GM12891 (cell line): ENCODE data around the gene GNAQ.

Source experiments
- DNase-seq: peaks from one replicate; pipeline ENCODE4 v3.0.0; 2011; ENCODE audit warnings: low spot score; ENCODE audit not compliant: insufficient read length
- FAIRE-seq: peaks from 2 replicates; lab custom pipeline; 2011; peaks lifted over from hg19 to GRCh38; lab: Jason Lieb, UNC
- PAX5 ChIP-seq: IDR thresholded peaks from 2 replicates; pipeline ENCODE4 v1.6.1; 2011; ENCODE audit warnings: low read length, moderate library complexity, mild to moderate bottlenecking; ENCODE audit not compliant: insufficient read depth, severe bottlenecking
- POLR2A ChIP-seq: IDR thresholded peaks from 2 replicates; pipeline ENCODE4 v1.6.1; 2011; ENCODE audit warnings: low read depth, low read length, control low read depth
- POLR2AphosphoS5 ChIP-seq: IDR thresholded peaks from 2 replicates; pipeline ENCODE4 v1.6.1; 2011; ENCODE audit warnings: low read depth, low read length, control low read depth
- POU2F2 ChIP-seq: IDR thresholded peaks from 2 replicates; pipeline ENCODE4 v1.6.1; 2011; ENCODE audit warnings: low read depth, mild to moderate bottlenecking, control low read depth, low read length, moderate library complexity
- SPI1 ChIP-seq: IDR thresholded peaks from 2 replicates; pipeline ENCODE4 v1.6.1; 2011; ENCODE audit warnings: low read depth, low read length, control low read depth
- TAF1 ChIP-seq: IDR thresholded peaks from 2 replicates; pipeline ENCODE4 v1.6.1; 2011; ENCODE audit warnings: low read depth, low read length, control low read depth

Gene GNAQ

GRCh38 chr9:77906991-77907390 lies 124.6 kb downstream of the GNAQ start:
- TF ChIP-seq POLR2A (no peak), PAX5 (no peak), SPI1 (no peak), POLR2AphosphoS5 (no peak), TAF1 (no peak)
- no peak for FAIRE-seq
- no peak for DNase-seq

DNA sequence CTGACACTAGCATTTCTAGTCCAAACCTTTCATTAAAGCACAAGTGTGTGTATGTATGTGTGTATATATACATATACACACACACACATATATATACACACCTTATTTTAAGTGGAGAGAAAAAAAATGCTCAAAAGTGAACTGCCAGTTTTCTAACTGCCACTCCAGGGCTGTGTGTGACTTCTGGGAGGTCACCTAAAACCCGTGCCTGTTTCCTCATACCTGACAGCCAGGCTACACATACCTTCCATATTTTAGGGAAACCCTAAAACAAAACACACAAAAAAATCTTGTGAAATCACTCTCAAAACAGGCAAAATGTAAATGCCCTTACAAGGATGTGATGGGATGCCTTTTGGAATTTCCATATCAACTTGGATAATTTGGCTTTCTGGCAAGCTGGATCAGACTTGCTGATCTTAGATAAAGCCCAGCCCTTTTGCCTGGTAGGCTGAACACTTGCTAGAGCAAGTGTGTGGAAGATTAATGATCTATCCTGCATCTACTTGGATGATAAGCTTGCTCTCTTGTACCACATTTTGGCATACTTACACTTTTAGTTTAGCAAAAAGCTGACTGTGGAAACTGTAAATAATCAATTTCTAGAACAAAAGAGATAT lies 127.8 kb downstream of the GNAQ start:
- TF ChIP-seq POLR2AphosphoS5 (no peak), SPI1 (no peak), PAX5 (no peak), POLR2A (no peak), POU2F2 (no peak), TAF1 (no peak)
- DNase-seq (no peak), FAIRE-seq (no peak)

GRCh38 chr9:77901771-77902170 lies 129.8 kb downstream of the GNAQ start:
- FAIRE-seq = no peak
- DNase-seq = no peak
- no peak for TF ChIP-seq TAF1
- TF ChIP-seq PAX5 = no peak
- no peak for TF ChIP-seq POU2F2
- no peak for TF ChIP-seq POLR2A
- TF ChIP-seq SPI1 = no peak
- no peak for TF ChIP-seq POLR2AphosphoS5

- no peak for DNase-seq
- no peak for TF ChIP-seq POLR2AphosphoS5
- no peak for TF ChIP-seq POU2F2
- no peak for TF ChIP-seq PAX5
- TF ChIP-seq TAF1 = no peak
- no peak for TF ChIP-seq POLR2A
- no peak for TF ChIP-seq SPI1
- no peak for FAIRE-seq
Measured at GRCh38 chr9:77901018-77901417, 130.6 kb downstream of the GNAQ start.

- DNase-seq (no peak), FAIRE-seq (no peak)
- TF ChIP-seq PAX5 (no peak), POLR2A (no peak), POU2F2 (no peak), SPI1 (no peak), TAF1 (no peak)
Measured at GRCh38 chr9:77899679-77900354, 131.8 kb downstream of the GNAQ start.

DNA sequence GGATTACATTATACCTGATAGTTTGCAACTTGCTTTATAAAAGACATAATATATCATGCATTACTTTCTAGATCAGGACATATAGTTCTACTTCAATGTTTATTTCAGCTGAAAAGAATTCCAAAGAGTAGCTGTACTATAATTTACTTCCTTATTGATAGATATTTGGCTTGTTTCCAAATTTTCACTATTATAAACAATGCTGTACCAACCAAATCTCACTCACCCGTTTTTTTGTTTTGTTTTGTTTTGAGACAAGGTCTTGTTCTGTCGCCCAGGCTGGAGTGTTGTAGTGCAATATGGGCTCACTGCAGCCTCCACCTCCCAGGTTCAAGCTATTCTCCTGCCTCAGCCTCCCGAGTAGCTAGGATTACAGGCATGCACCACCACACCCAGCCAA lies 132.7 kb downstream of the GNAQ start:
- no peak for FAIRE-seq
- DNase-seq = no peak

DNA sequence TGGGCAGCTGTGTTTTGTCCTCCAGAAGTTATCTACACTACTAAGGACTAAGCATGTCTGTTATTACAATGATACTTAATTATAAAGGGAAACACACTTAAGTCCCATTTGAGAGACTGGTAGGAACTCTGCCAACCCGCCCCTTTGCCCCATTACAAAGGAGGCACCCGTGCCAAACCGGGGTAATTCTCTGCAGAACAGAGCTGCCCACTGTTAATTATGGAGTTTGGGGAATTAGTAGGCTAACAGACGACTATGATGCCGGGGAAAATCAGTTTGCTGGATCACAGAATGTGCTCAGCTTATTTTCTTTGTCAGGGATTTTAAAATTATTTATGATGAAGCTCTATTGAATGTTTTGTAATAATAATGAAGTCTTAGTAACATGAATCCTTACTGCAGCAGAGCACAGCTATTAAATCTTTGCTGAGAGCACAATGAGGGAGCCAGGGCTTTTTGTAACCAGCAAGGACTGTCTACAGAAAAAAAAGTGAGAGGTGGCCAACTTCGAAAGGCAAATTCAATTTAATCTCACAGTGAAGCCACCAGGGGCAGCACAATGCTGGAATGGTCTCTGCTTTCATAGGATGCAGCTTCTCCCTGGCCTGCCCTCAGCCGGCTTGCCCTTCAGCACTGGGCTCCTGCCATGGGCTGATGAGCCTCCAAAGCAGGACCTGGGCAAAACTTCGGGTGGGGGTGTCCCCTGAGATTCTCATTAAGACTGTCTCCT lies 134.5 kb downstream of the GNAQ start:
- TF ChIP-seq SPI1 (no peak), POLR2AphosphoS5 (no peak), PAX5 (no peak), POU2F2 (no peak), TAF1 (no peak), POLR2A (no peak)
- FAIRE-seq (no peak), DNase-seq (no peak)

More for the DNA sequence above, 132.7 kb downstream of the GNAQ start:
- TF ChIP-seq SPI1 (no peak), POU2F2 (no peak), PAX5 (no peak), POLR2A (no peak), TAF1 (no peak), POLR2AphosphoS5 (no peak)

DNA sequence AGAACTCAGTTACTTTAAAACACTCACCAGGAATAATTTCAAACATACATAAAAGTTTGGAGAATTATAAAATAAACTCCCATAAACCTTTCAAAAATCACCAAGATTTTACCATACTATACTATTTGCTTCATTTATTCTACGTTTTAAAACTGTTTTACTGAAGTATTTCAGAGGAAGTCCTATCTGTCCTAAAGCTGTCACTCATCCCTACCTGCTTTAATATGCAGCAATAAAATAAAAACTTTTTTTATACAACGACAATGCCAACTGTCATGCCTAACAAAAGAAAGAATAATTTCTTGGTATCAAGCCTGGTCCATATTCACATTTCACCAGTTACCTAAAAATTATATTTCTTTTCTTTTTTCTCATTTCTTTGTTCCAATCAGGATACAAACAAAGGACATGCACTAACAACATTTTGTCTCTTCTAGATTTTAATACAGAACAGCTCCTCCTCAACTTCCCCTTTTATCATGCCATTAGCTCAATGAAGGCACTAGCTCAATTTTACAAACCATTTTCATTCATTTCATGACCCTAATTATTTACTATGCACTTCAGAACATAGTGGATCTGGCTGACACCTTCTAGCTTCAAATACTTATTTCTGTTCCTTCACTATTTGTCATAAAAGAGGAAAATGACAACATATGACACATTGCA lies 135.2 kb downstream of the GNAQ start:
- no peak for DNase-seq
- no peak for FAIRE-seq
- TF ChIP-seq TAF1 = no peak
- no peak for TF ChIP-seq POLR2A
- no peak for TF ChIP-seq POLR2AphosphoS5
- TF ChIP-seq POU2F2 = no peak
- TF ChIP-seq PAX5 = no peak
- no peak for TF ChIP-seq SPI1
